OCI-LY7 (cell line): ENCODE measurements around the gene SF3A1.

Source experiments
- CTCF ChIP-seq: fragments of 200-600 bp; sonication (generic); conservative IDR thresholded peaks from 2 replicates; pipeline ENCODE4 v1.5.1; 2014; ENCODE audit warnings: mild to moderate bottlenecking, antibody characterized with exemption, low read length, moderate library complexity, mixed read lengths
- EZH2phosphoT487 ChIP-seq: fragments of 200-600 bp; sonication (generic); IDR thresholded peaks from 2 replicates; pipeline ENCODE4 v1.6.1; 2018; ENCODE audit warnings: low read depth, borderline replicate concordance, mild to moderate bottlenecking, mixed run types, antibody characterized with exemption, low read length, moderate library complexity, mixed read lengths

GRCh38 chr22:30326706-30327362 is 29.9 kb downstream of the SF3A1 start, which contains the start of gene TBC1D10A:
- TF ChIP-seq EZH2phosphoT487: no peak
- no peak for TF ChIP-seq CTCF
